Measurements from ENCODE around the gene PITPNM2. TPM values are rescaled to one million over a fixed set of nuclear protein-coding genes. Genes with fewer than 3 reads are reported as not detected.

The PITPNM2 gene
- total RNA-seq, 1 donor from 2014 or later, result 7.5 TPM

GRCh38 chr12:123160801-123161487 lies 10.1 kb upstream of the PITPNM2 start:
- peak overlapping the region; percentile 40 for H3K27ac Mint-ChIP-seq
- no peak for DNase-seq (ENCODE audit: low spot score in 2 of 2, unreplicated experiment in 2 of 2)

GRCh38 chr12:123153906-123154305 lies 3.0 kb upstream of the PITPNM2 start:
- no peaks in the 10 kb centered on the region for H3K36me3 Mint-ChIP-seq
- H3K4me3 Mint-ChIP-seq, result no peak overlapping the region
- no peak for TF ChIP-seq CTCF (IDR thresholded peaks at IDR 0.05; ENCODE audit: unreplicated experiment)
- H3K9me3 Mint-ChIP-seq, result no peaks in the 10 kb centered on the region
- peaks cover 15% of the 10 kb centered on the region for H3K27me3 Mint-ChIP-seq (ENCODE audit: low read depth)
- no peak overlapping the region for H3K27ac Mint-ChIP-seq
- H3K4me1 Mint-ChIP-seq, result peaks cover 14% of the 10 kb centered on the region
- no peak for DNase-seq (ENCODE audit: low spot score in 2 of 2, unreplicated experiment in 2 of 2)

More at GRCh38 chr12:123160801-123161487, 10.1 kb upstream of the PITPNM2 start:
- no peak overlapping the region for H3K4me3 Mint-ChIP-seq
- TF ChIP-seq CTCF (IDR thresholded peaks at IDR 0.05; ENCODE audit: unreplicated experiment), result no peak
- H3K9me3 Mint-ChIP-seq, result no peaks in the 10 kb centered on the region
- H3K36me3 Mint-ChIP-seq, result peaks cover 7% of the 10 kb centered on the region
- H3K27me3 Mint-ChIP-seq (ENCODE audit: low read depth), result no peaks in the 10 kb centered on the region
- H3K4me1 Mint-ChIP-seq, result peaks cover 26% of the 10 kb centered on the region

GRCh38 chr12:123152833-123153232 lies 1.9 kb upstream of the PITPNM2 start:
- Mint-ChIP-seq H3K4me3 (peak overlapping the region; percentile 75), H3K27ac (no peak overlapping the region), H3K4me1 (peaks cover 14% of the 10 kb centered on the region)

GRCh38 chr12:123151457-123152454 lies 866 bp upstream of the PITPNM2 start:
- no peak overlapping the region for H3K27ac Mint-ChIP-seq
- DNase-seq (ENCODE audit: low spot score in 2 of 2, unreplicated experiment in 2 of 2), result no peak
- H3K36me3 Mint-ChIP-seq, result no peaks in the 10 kb centered on the region
- TF ChIP-seq CTCF (IDR thresholded peaks at IDR 0.05; ENCODE audit: unreplicated experiment), result no peak
- peak overlapping the region; percentile 75 for H3K4me3 Mint-ChIP-seq
- H3K9me3 Mint-ChIP-seq, result no peaks in the 10 kb centered on the region
- peaks cover 27% of the 10 kb centered on the region for H3K27me3 Mint-ChIP-seq (ENCODE audit: low read depth)
- peaks cover 14% of the 10 kb centered on the region for H3K4me1 Mint-ChIP-seq

More at GRCh38 chr12:123152833-123153232, 1.9 kb upstream of the PITPNM2 start:
- Mint-ChIP-seq H3K27me3 (ENCODE audit: low read depth) (peaks cover 26% of the 10 kb centered on the region), H3K36me3 (no peaks in the 10 kb centered on the region), H3K9me3 (no peaks in the 10 kb centered on the region)
- no peak for DNase-seq (ENCODE audit: low spot score in 2 of 2, unreplicated experiment in 2 of 2)
- TF ChIP-seq CTCF (IDR thresholded peaks at IDR 0.05; ENCODE audit: unreplicated experiment), result no peak

- peaks cover 14% of the 10 kb centered on the region for H3K4me1 Mint-ChIP-seq
- peaks cover 27% of the 10 kb centered on the region for H3K27me3 Mint-ChIP-seq (ENCODE audit: low read depth)
- no peak for TF ChIP-seq CTCF (IDR thresholded peaks at IDR 0.05; ENCODE audit: unreplicated experiment)
- H3K4me3 Mint-ChIP-seq, result peak overlapping the region; percentile 74
- no peaks in the 10 kb centered on the region for H3K9me3 Mint-ChIP-seq
- H3K36me3 Mint-ChIP-seq, result no peaks in the 10 kb centered on the region
- H3K27ac Mint-ChIP-seq, result no peak overlapping the region
- DNase-seq (ENCODE audit: low spot score in 2 of 2, unreplicated experiment in 2 of 2), result peak in 1 of 2 experiments; percentile 46
These were observed 581 bp downstream of the PITPNM2 start for GRCh38 chr12:123150275-123150743.
